Panc1 (cell line): ENCODE data around the gene OR13D1.
"Not testable (repeated sequence)": the region's sequence is repeated elsewhere in the genome, so short reads cannot be mapped to it uniquely, and the experiment has no call there.

Experiments used
- POLR2AphosphoS5 ChIP-seq: IDR thresholded peaks from 2 replicates; pipeline ENCODE4 v1.6.1; 2012; ENCODE audit warnings: mild to moderate bottlenecking, low read depth, low read length, moderate library complexity
- SIN3A ChIP-seq: IDR thresholded peaks from 2 replicates; pipeline ENCODE4 v1.6.1; 2012; ENCODE audit warnings: low read depth, mild to moderate bottlenecking, low read length, moderate library complexity, borderline replicate concordance; ENCODE audit not compliant: insufficient read depth
- TF ChIP-seq, protein P1 (sequence below): fragments of 450-650 bp; IDR thresholded peaks from 2 replicates; pipeline ENCODE4 v1.5.1; 2017; ENCODE audit warnings: mild to moderate bottlenecking
- TF ChIP-seq, protein P2 (sequence below), 2 experiments: IDR thresholded peaks; 2 replicates each; pipeline ENCODE4 v1.6.1; 2011 to 2012; ENCODE audit warnings: low read depth in 2 of 2, control low read depth in 1 of 2, low read length in 1 of 2, mild to moderate bottlenecking in 1 of 2, moderate library complexity in 1 of 2; ENCODE audit not compliant: insufficient read depth in 1 of 2

DNA sequence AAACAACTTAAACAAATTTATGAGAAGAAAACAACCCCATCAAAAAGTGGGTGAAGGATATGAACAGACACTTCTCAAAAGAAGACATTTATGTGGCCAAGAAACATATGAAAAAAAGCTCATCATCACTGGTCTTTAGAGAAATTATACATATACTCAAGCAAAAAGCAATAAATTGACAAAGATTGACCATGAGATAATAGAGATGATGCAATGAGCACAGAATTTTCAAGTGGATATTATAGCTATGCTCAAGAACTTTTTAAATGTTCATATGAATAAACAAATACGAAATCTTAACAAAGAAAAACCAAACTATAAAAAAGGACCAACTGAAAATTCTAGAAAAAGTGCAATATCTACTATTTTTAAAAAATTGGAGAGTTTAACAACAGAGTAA is 14.4 kb downstream of the OR13D1 start:
- not testable (repeated sequence) for TF ChIP-seq POLR2AphosphoS5, SIN3A
- TF ChIP-seq, protein P1, sequence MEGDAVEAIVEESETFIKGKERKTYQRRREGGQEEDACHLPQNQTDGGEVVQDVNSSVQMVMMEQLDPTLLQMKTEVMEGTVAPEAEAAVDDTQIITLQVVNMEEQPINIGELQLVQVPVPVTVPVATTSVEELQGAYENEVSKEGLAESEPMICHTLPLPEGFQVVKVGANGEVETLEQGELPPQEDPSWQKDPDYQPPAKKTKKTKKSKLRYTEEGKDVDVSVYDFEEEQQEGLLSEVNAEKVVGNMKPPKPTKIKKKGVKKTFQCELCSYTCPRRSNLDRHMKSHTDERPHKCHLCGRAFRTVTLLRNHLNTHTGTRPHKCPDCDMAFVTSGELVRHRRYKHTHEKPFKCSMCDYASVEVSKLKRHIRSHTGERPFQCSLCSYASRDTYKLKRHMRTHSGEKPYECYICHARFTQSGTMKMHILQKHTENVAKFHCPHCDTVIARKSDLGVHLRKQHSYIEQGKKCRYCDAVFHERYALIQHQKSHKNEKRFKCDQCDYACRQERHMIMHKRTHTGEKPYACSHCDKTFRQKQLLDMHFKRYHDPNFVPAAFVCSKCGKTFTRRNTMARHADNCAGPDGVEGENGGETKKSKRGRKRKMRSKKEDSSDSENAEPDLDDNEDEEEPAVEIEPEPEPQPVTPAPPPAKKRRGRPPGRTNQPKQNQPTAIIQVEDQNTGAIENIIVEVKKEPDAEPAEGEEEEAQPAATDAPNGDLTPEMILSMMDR = not testable (repeated sequence)
- TF ChIP-seq, protein P2, sequence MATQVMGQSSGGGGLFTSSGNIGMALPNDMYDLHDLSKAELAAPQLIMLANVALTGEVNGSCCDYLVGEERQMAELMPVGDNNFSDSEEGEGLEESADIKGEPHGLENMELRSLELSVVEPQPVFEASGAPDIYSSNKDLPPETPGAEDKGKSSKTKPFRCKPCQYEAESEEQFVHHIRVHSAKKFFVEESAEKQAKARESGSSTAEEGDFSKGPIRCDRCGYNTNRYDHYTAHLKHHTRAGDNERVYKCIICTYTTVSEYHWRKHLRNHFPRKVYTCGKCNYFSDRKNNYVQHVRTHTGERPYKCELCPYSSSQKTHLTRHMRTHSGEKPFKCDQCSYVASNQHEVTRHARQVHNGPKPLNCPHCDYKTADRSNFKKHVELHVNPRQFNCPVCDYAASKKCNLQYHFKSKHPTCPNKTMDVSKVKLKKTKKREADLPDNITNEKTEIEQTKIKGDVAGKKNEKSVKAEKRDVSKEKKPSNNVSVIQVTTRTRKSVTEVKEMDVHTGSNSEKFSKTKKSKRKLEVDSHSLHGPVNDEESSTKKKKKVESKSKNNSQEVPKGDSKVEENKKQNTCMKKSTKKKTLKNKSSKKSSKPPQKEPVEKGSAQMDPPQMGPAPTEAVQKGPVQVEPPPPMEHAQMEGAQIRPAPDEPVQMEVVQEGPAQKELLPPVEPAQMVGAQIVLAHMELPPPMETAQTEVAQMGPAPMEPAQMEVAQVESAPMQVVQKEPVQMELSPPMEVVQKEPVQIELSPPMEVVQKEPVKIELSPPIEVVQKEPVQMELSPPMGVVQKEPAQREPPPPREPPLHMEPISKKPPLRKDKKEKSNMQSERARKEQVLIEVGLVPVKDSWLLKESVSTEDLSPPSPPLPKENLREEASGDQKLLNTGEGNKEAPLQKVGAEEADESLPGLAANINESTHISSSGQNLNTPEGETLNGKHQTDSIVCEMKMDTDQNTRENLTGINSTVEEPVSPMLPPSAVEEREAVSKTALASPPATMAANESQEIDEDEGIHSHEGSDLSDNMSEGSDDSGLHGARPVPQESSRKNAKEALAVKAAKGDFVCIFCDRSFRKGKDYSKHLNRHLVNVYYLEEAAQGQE (IDR thresholded peaks at IDR 0.05; ENCODE audit: insufficient read depth in 1 of 2, low read depth in 2 of 2, low read length in 1 of 2) = not testable (repeated sequence)
